ENCODE measurements around the gene NR2E1.

Gene NR2E1

GRCh38 chr6:108165714-108166663 lies at the start of gene NR2E1:
Gene NR2E1 (plus strand): TSS chr6:108166022. CDS start chr6:108166766, 744 bp downstream.
- no peak for DNase-seq

DNA sequence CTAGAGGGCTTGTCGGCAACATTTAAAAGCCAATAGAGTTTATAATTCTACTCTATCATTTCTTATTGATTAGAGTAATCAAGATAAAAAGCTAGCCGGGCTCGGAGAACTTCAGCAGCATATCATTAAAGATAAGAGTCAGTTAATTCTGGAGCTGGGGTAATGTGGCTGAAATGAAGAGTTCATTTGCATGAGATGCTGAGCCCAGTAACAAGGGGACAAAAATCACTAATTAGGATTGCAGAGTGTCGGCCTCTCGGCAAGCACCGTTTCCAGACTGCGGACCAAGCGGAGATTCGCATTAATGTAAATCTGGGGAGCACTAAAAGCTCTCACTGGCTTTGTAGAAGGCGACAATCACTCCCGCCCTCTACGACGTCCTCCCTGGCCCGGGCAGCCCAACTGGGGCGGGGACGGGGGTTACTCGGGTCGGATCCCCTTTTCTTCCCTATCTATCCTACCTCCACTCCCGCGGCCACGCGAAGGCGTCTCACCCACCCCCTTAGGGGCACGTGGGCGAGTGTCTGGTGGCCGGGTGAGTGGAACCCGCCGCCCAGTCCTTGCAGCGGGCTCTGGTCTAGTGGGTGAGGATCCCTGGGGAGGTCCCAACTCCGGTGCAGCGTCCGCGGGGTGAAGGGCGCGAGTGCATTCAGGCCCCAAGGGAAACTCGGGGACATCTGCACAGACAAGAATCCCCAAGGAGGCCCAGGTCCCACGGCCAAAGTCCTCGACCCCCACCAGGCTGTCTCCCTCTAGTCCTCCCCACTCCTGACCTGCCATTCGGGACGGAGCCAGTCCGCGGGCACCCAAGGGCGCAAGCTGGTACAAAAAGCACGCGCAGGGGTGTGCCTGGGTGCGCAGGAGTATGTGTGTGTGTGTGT lies 49.0 kb upstream of the NR2E1 start:
- no peak for DNase-seq

GRCh38 chr6:108117427-108118358 lies 48.1 kb upstream of the NR2E1 start:
- no peak for DNase-seq

GRCh38 chr6:108118359-108118724 lies 47.5 kb upstream of the NR2E1 start:
- no peak for DNase-seq

- no peak for DNase-seq
These were observed 46.7 kb upstream of the NR2E1 start for GRCh38 chr6:108118810-108119768.

- no peak for DNase-seq
These were observed 46.1 kb upstream of the NR2E1 start for GRCh38 chr6:108119769-108120141.

DNA sequence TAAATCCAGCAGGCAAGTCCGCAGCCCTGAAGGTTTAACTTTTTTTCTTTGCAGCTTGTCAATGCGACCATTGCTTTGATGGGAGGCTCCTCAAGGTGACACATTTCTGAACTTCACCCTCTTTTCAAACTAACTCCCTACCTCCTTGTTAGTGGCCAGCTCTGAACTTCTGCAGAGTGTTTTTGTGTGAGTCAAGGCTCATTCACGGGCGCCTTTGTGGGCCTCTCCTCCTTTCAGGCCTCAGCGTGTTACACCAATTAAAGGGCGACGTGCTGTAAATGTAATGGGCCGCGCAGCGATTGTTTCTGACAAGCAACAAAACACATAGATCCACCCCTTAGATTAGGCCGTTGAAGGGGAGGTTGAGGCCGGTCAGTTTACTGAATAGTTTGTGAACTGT lies 45.5 kb upstream of the NR2E1 start:
- no peak for DNase-seq

DNA sequence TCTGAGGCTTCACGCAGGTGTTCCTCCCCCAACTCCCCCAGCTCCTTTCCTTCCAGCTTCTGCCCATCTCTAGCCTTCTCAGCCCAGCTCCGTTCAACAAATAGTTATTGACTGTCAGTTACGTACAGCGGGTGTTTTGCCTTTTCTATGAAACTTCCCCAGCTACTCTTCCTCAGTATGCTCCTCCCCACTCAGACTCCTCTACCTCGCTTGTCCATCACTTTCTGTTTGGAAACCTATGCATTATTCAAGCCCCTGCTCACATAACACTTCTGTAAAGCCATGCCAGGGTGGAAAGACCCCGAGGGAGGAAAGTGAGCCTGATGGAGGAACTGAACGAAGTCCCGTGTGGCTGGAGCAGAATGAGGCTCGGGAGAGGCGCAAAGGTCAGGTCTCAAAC lies 44.2 kb upstream of the NR2E1 start:
- no peak for DNase-seq

GRCh38 chr6:108123481-108123929 lies 42.3 kb upstream of the NR2E1 start:
- DNase-seq = no peak

DNA sequence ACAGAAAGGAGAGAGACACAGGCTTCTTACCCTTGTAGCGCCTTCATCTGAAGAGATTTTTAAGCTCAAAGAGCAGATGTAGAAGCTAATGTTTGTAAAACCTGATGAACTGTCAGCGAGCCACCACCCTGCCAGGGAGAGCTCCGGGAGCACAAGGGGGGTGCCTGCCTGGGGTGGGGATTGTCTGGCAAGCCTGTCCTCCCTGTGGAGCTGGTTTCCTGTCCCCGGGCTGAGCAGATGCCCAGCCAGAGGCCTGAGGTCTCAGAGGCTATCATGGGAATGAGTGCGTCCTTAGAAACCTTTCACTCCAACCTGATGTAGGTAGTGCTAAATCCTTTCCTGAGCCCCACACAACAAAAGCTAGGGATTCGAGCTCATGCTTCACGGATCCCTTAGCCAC lies 41.9 kb upstream of the NR2E1 start:
- no peak for DNase-seq

DNA sequence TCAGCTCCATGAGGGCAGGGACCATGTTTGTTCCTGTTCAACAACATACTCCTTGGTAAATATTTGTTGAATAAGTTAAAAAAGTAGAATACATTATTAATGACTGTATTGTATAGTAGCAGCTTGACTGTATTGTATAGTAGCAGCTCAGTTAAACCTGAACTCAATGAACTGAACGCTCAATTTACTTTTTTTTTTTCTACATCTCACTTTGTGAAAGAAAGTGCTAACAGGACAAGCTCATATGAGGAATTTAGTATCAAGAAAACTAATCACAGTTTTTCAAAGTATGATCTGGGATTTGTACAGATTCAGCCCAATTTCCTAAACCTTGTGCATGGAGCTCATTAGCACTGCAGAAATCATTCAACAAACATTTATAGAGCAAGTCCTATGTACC lies 38.8 kb upstream of the NR2E1 start:
- DNase-seq = no peak

DNA sequence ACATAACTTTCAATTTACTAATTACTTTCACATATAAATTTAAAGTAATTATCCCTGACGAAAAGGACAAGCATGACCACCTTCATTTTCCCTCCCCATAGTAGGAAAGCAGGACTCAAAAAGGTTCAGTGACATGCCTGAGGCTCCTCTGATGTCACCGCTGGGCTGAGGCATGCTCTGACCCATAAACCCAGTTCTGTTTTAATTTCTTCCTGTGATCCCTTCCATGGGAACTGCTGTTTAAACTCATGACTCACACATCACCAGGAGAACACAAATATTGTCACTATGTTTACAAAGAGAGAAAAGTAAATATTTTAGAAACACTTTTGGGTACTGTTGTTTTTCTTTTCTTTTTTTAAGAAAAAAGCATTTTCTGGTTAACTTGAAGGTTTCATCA lies 38.0 kb upstream of the NR2E1 start:
- DNase-seq = no peak

GRCh38 chr6:108130262-108130661 lies 35.6 kb upstream of the NR2E1 start:
- DNase-seq = no peak

- DNase-seq = no peak
These were observed 33.0 kb upstream of the NR2E1 start for GRCh38 chr6:108132863-108133262.

DNA sequence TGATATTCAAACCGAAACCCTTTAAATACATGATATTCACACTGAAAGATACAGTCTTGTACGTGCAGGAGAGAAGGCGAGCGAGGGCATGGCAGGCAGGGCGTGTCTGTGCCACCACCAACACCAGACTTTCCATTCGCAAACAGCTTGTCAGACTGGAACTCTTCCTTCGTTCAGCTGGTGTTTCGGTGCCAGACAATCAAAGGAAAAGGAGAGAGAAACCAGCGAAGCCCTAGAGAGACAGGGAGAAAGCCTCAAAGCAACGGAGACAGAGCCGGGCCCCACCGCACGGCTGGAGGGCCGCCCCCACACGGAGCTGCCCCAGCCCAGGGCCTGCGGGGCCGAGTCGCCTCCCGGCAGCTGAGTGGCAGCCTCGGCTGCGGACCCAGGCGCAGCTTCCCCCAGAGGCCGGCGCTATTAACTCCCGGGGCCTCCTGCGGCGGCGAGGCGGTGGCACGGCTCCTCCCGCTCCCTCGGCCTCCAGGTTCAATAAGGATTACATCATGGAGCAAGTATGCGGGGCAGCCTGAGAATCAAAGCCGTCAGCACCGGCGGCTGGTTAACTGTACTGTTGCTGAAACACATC lies 32.1 kb upstream of the NR2E1 start:
- no peak for DNase-seq

GRCh38 chr6:108134213-108134970 lies 31.4 kb upstream of the NR2E1 start:
- no peak for DNase-seq

DNA sequence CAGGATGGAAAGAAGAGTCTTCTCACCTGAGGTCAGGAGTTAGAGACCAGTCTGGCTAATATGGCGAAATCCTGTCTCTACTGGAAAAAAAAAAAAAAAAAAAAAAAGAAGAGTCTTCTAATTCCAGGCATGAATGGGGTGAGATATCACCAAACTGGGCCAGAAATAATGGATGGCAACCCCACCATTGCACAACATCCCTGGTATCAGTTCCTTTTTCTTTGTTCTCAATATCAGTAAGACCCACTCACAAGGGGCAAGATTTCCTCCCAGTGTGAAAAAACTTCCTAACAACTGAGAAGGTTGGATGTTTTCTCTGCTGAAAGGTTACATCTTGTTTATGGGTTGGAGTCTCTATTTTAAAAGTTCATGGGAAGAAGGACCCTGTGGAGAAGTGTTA lies 23.6 kb upstream of the NR2E1 start:
- no peak for DNase-seq

DNA sequence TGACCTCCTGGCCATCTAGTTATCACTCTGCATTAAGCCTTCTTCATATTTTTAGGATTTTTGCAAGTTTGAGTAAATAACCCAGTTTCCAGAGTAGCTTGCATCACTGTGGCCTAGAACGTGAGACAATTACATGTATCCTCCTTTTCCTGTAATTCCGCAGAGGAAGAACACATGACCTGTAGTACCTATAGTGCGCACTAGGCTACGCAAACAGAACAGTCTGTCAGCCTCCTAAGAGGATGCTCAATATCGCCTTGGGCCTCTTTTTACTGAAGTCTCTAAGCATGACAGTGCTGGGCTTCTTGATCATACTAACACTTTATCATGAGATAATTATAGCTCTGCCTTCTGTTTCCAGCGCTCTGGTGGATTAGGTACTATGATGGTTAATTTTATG lies 20.2 kb upstream of the NR2E1 start:
- DNase-seq = no peak

GRCh38 chr6:108152446-108152845 lies 13.4 kb upstream of the NR2E1 start:
- DNase-seq = no peak

Data from left hindlimb (tissue), 1 donor.